NCI-H82 treated with DMSO at 0.1 percent for 48 hours (cell line): ENCODE results near the gene CLCNKA.
A peak's percentile ranks its signal among the peaks of the same experiment; 100 is the strongest.

Experiments
- DNase-seq: peaks from one replicate; lab custom pipeline; 2025; ENCODE audit not compliant: unreplicated experiment; lab: John Stamatoyannopoulos, UW

Gene CLCNKA

GRCh38 chr1:16076031-16076864, 54.4 kb downstream of the CLCNKA start:
- DNase-seq = no peak

GRCh38 chr1:16076865-16077238, 55.0 kb downstream of the CLCNKA start:
- no peak for DNase-seq

GRCh38 chr1:16077406-16078245, 55.8 kb downstream of the CLCNKA start:
- no peak for DNase-seq

- peak; percentile 42 for DNase-seq
Observed at GRCh38 chr1:16078925-16079656, 57.3 kb downstream of the CLCNKA start.

- no peak for DNase-seq
Observed at GRCh38 chr1:16080422-16081150, 58.8 kb downstream of the CLCNKA start.

- no peak for DNase-seq
Observed at GRCh38 chr1:16081636-16082035, 59.8 kb downstream of the CLCNKA start.

- peak; percentile 68 for DNase-seq
Observed at GRCh38 chr1:16082283-16083038, 60.6 kb downstream of the CLCNKA start.

- no peak for DNase-seq
Observed at GRCh38 chr1:16083486-16083885, 61.6 kb downstream of the CLCNKA start.
